NAMALWA (cell line): ENCODE results near the gene CHMP3.
"Not testable (repeated sequence)": the region's sequence is repeated elsewhere in the genome, so short reads cannot be mapped to it uniquely, and the experiment has no call there.

Experiments
- DNase-seq: peaks from one replicate; pipeline ENCODE4 v3.0.0-alpha.2; 2015; ENCODE audit warnings: low spot score

Gene CHMP3

GRCh38 chr2:86562922-86563649 lies at the start of gene CHMP3:
TSS of gene CHMP3 (minus strand) at chr2:86563443. CDS start at chr2:86563348, 95 bp downstream.
- DNase-seq: peak; percentile 98

GRCh38 chr2:86610871-86611270 lies 47.6 kb upstream of the CHMP3 start:
- no peak for DNase-seq

- no peak for DNase-seq
Measured at GRCh38 chr2:86608832-86609410, 45.7 kb upstream of the CHMP3 start.

GRCh38 chr2:86603905-86604304 lies 40.7 kb upstream of the CHMP3 start:
- DNase-seq: no peak

- DNase-seq: no peak
Measured at GRCh38 chr2:86598966-86599365, 35.7 kb upstream of the CHMP3 start.

- DNase-seq: no peak
Measured at GRCh38 chr2:86596118-86596517, 32.9 kb upstream of the CHMP3 start.

- no peak for DNase-seq
Measured at GRCh38 chr2:86593266-86593665, 30.0 kb upstream of the CHMP3 start.

- DNase-seq: no peak
Measured at GRCh38 chr2:86592547-86593230, 29.4 kb upstream of the CHMP3 start.

- DNase-seq: not testable (repeated sequence)
Measured at GRCh38 chr2:86589701-86590100, 26.5 kb upstream of the CHMP3 start.

- DNase-seq: no peak
Measured at GRCh38 chr2:86584151-86584913, 21.1 kb upstream of the CHMP3 start.

GRCh38 chr2:86580560-86580959 lies 17.3 kb upstream of the CHMP3 start:
- no peak for DNase-seq

- no peak for DNase-seq
Measured at GRCh38 chr2:86577817-86578456, 14.7 kb upstream of the CHMP3 start.

- DNase-seq: no peak
Measured at GRCh38 chr2:86570059-86570458, 6.8 kb upstream of the CHMP3 start.

GRCh38 chr2:86566821-86567190 lies 3.6 kb upstream of the CHMP3 start:
- no peak for DNase-seq

GRCh38 chr2:86566158-86566820 lies 3.0 kb upstream of the CHMP3 start:
- no peak for DNase-seq

- DNase-seq: no peak
Measured at GRCh38 chr2:86563650-86564061, 413 bp upstream of the CHMP3 start.

- DNase-seq: no peak
Measured at GRCh38 chr2:86562485-86562921, 740 bp downstream of the CHMP3 start.

GRCh38 chr2:86557836-86558235 lies 5.4 kb downstream of the CHMP3 start:
- no peak for DNase-seq

GRCh38 chr2:86556508-86556907 lies 6.7 kb downstream of the CHMP3 start:
- no peak for DNase-seq

GRCh38 chr2:86552889-86553288 lies 10.4 kb downstream of the CHMP3 start:
- DNase-seq: no peak

- not testable (repeated sequence) for DNase-seq
Measured at GRCh38 chr2:86549963-86550725, 13.1 kb downstream of the CHMP3 start.
